Amygdala (tissue), 56 donors: ENCODE data around the gene CLASP2.

Experiments
- DNase-seq, 56 donors: peaks; one replicate each; lab custom pipeline; 2025; lab: John Stamatoyannopoulos, UW

The CLASP2 gene

GRCh38 chr3:33557279-33557678 is 160.8 kb downstream of the CLASP2 start:
- no peak for DNase-seq

- no peak for DNase-seq
Observed at GRCh38 chr3:33547101-33547500, 171.0 kb downstream of the CLASP2 start.

- DNase-seq: no peak
Observed at GRCh38 chr3:33544126-33544525, 173.9 kb downstream of the CLASP2 start.

DNA sequence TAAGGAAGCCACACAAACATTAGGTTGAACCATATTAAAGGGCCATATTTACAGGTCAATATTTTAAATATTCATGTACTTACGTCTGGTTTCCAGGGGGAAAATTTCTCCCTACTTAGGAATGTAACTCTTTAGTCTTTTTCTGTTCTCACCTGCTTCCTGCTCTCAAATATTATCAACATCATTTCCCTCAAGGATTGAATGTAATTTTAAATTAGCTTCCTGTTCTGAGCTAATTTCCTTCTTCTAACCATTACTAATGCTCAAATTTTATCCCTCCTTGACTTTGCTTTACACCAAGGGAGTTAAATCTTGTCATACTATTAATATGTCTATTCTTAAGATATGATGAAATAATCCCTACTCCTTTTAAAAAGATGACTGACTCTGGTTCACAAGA is 174.5 kb downstream of the CLASP2 start:
- DNase-seq: no peak

GRCh38 chr3:33541918-33542317 is 176.1 kb downstream of the CLASP2 start:
- no peak for DNase-seq

GRCh38 chr3:33538678-33539339 is 179.2 kb downstream of the CLASP2 start:
- no peak for DNase-seq

DNA sequence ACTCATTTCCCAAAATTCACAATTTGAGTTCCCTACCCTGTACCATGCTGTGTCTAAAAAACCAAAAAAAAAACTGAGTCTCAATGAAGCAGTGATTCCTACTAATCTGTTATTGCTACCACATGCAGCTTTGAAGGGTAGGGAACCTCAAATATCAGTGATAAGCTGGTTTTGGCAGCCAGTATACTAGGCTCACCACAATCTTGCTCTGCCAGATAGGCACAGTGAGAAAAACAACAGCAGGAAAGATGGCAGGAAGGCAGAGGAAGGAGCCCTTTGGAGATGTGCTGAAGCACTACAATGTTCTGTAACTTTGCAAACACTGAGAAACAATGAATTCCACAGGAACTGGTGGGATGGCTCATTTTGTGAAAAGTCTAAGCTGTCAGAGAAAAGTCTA is 180.9 kb downstream of the CLASP2 start:
- no peak for DNase-seq

DNA sequence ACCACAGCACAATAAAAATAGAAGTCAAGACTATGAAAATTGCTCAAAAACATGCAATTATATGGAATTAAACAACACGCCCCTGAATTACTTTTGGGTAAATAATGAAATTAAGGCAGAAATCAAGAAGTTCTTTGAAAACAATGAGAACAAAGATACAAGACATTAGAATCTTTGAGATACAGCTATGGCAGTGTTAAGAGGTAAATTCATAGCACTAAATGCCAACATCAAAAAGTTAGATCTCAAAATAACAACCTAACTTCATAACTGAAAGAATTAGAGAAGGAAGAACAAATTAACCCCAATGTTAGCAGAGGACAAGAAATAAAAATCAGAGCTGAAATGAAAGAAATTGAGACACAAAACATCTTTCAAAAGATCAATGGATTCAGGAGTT is 191.3 kb downstream of the CLASP2 start:
- no peak for DNase-seq

GRCh38 chr3:33525232-33525631 is 192.8 kb downstream of the CLASP2 start:
- DNase-seq: no peak

GRCh38 chr3:33523093-33523667 is 194.9 kb downstream of the CLASP2 start:
- no peak for DNase-seq

- DNase-seq: no peak
Observed at GRCh38 chr3:33521736-33522135, 196.3 kb downstream of the CLASP2 start.

DNA sequence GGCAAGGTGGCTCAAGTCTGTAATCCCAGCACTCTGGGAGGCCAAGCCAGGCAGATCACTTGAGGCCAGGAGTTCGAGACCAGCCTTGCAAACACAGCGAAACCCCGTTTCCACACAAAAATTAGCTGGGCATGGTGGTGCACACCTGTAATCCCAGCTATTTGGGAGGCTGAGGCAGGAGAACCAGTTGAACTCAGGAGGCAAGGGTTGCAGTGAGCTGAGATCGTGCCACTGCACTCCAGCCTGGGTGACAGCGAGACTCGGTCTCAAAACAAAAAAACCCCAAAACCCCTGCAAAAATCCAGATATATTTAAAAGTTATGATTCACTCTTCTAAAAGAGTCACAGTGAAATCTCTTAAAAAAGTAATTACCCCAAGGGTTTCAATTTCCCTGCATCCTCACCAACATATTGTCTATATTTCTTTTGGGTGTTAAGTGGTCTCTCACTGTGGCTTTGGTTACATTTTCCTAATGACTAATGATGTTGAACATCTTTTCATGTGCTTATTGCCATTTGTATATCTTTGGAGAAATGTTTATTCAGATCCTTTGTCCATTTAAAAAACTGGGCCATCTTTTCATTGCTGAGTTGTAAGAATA is 204.7 kb downstream of the CLASP2 start:
- no peak for DNase-seq

GRCh38 chr3:33505027-33505426 is 213.0 kb downstream of the CLASP2 start:
- no peak for DNase-seq

- DNase-seq: no peak
Observed at GRCh38 chr3:33496449-33496848, 221.6 kb downstream of the CLASP2 start.

DNA sequence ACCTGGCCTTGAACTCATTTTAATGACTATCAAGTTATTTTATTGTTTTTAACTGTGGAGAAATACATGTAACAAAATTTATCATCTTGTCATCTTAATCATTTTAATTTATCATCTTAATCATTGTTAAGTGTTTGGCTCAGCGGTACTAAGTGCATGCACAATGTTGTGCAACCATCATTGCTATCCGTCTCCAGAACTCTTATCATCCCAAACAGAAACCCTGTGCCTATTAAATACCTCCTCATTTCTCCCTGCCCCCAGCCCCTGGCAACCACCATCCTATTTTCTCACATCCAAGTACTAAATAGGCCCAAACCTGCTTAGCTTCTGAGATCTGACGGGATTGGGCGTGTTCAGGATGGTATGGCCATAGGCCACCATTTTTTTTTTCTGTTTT is 226.3 kb downstream of the CLASP2 start:
- DNase-seq: no peak

GRCh38 chr3:33490641-33491241 is 227.3 kb downstream of the CLASP2 start:
- DNase-seq: no peak

DNA sequence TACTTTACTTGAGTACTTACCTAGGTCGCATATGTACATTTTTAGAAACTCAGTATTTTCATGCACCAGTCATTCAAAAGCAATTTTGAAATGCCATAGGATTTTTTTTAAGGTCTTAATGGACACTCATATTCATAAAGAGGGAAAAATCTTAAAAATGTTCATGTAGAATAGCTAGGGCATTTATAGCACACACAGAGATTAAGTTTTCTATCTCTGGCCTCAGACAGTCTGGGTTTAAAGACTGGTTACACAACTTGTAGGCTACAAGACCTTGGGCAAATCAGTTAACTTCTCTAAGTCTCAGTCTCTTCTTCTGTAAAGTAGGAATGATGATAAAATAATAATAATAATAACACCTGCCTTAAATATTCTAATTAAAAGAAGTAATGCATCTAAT is 229.4 kb downstream of the CLASP2 start:
- no peak for DNase-seq

- no peak for DNase-seq
Observed at GRCh38 chr3:33488246-33488645, 229.8 kb downstream of the CLASP2 start.

GRCh38 chr3:33482111-33482521 is 235.9 kb downstream of the CLASP2 start:
- no peak for DNase-seq

- no peak for DNase-seq
Observed at GRCh38 chr3:33474896-33475295, 243.2 kb downstream of the CLASP2 start.

DNA sequence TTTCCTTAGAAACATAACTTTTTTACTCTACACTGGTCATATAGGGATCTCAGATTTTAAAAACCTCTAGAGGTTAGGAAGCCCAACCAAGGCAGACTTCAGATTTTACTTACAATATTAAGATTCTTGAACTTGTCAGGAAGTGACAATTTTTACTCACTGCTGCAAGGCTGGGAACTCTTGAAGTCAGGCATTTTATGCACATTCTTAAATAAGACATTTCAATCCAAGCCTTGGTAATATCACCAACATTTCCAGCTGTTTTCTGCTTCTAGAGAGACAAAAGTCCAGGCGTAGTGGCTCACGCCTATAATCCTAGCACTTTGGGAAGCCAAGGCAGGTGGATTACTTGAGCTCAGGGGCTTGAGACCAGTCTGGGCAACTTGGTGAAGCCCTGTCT is 244.2 kb downstream of the CLASP2 start:
- DNase-seq: no peak

GRCh38 chr3:33467786-33468185 is 250.3 kb downstream of the CLASP2 start:
- DNase-seq: no peak
